HCT116 (cell line): Measurements from ENCODE around the gene PRKN. TPM values are rescaled to one million over a fixed set of nuclear protein-coding genes. Genes with fewer than 3 reads are reported as not detected.

Experiments
- ATAC-seq: fragments of 200-7000 bp; cut with Tn5 transposase; 2 replicates; pipeline ENCODE4 v1.9.1; 2020; ENCODE audit warnings: mild to moderate bottlenecking, moderate library complexity
- BruUV-seq: library from RNA; stranded (reverse); fragments of 400-500 nt; replicated peaks from 2 replicates; lab custom pipeline; 2021; lab: Mats Ljungman, UMichigan
- CTCF ChIA-PET: fragments of 300-600 bp; sonication (Branson Sonifier 250); formaldehyde crosslinking; loops from one replicate; lab custom pipeline; 2021; ENCODE audit warnings: antibody characterized with exemption; lab: Charles Lee
- POLR2A ChIA-PET: fragments of 300-600, 350-600 bp; sonication (Branson Sonifier 250); formaldehyde crosslinking; loops from one replicate; lab custom pipeline; 2021; ENCODE audit warnings: antibody characterized with exemption; lab: Charles Lee
- RAD21 ChIA-PET, 2 experiments: fragments of 300-600 bp; sonication (Branson Sonifier 250); formaldehyde crosslinking; loops; one replicate each; lab custom pipeline; 2023; ENCODE audit warnings: low total read pairs in 2 of 2; ENCODE audit not compliant: uncharacterized antibody in 2 of 2, unreplicated experiment in 2 of 2, low non-redundant PET in 1 of 2; lab: Charles Lee
- DNase-seq: peaks from one replicate; pipeline ENCODE4 v3.0.0-alpha.2; 2010; ENCODE audit warnings: low read depth, low spot score
- H2AFZ ChIP-seq: fragments of 200-600 bp; shearing (Covaris generic), sonication (generic); 2 replicates; pipeline ENCODE4 v1.6.1; 2017; ENCODE audit warnings: low read depth, mixed run types, mixed read lengths, antibody characterized with exemption, low read length; ENCODE audit not compliant: poor library complexity, severe bottlenecking
- H3K27ac ChIP-seq: 2 replicates; pipeline ENCODE4 v1.5.1; 2012; ENCODE audit warnings: low read depth, low read length
- H3K27me3 ChIP-seq: fragments of 200-600 bp; sonication (generic); 2 replicates; pipeline ENCODE4 v1.6.1; 2016; ENCODE audit warnings: mixed run types, low read length, mixed read lengths; ENCODE audit not compliant: insufficient read depth
- H3K36me3 ChIP-seq, 2 experiments: fragments of 200-500 bp in 1 of 2; fragments of 200-600 bp in 1 of 2; sonication (Bioruptor generic) in 1 of 2; sonication (generic) in 1 of 2; 2 replicates each; pipeline versions ENCODE4 v1.5.1 to v1.6.1; 2014 to 2016; ENCODE audit warnings: low read length in 2 of 2, inconsistent platforms in 1 of 2, mixed read lengths in 1 of 2, mixed run types in 1 of 2; ENCODE audit not compliant: insufficient read depth in 2 of 2, control insufficient read depth in 1 of 2
- H3K4me1 ChIP-seq, 2 experiments: fragments of 200-600 bp in 1 of 2; sonication (generic) in 1 of 2; 2 replicates each; pipeline versions ENCODE4 v1.5.1 to v1.6.1; 2012 to 2017; ENCODE audit warnings: low read length in 2 of 2, inconsistent platforms in 1 of 2, mild to moderate bottlenecking in 1 of 2, mixed read lengths in 1 of 2, mixed run types in 1 of 2, moderate library complexity in 1 of 2; ENCODE audit not compliant: insufficient read depth in 2 of 2, control insufficient read depth in 1 of 2
- H3K4me2 ChIP-seq: fragments of 200-600 bp; sonication (generic); 2 replicates; pipeline ENCODE4 v1.6.1; 2017; ENCODE audit warnings: mixed run types, low read length, mixed read lengths
- H3K4me3 ChIP-seq, 2 experiments: fragments of 200-600 bp in 1 of 2; sonication (generic) in 1 of 2; replicated peaks in 1 of 2; 2 replicates each; pipeline ENCODE4 v1.5.1; 2011 to 2016; ENCODE audit warnings: low read length in 2 of 2, control low read depth in 1 of 2, low read depth in 1 of 2, mild to moderate bottlenecking in 1 of 2, mixed read lengths in 1 of 2, mixed run types in 1 of 2
- H3K79me2 ChIP-seq: fragments of 200-600 bp; sonication (generic); 2 replicates; pipeline ENCODE4 v1.6.1; 2017; ENCODE audit warnings: mild to moderate bottlenecking, mixed run types, low read length, moderate library complexity, mixed read lengths; ENCODE audit not compliant: insufficient read depth
- H3K9ac ChIP-seq: fragments of 200-600 bp; sonication (generic); 2 replicates; pipeline ENCODE4 v1.6.1; 2016; ENCODE audit warnings: low read length, mixed read lengths
- H3K9me2 ChIP-seq: fragments of 200-600 bp; sonication (generic), shearing (Covaris generic); 2 replicates; pipeline ENCODE4 v1.6.1; 2017; ENCODE audit warnings: mixed run types, mild to moderate bottlenecking, moderate library complexity; ENCODE audit not compliant: insufficient read depth
- H3K9me3 ChIP-seq, 2 experiments: fragments of 200-500 bp in 1 of 2; fragments of 200-600 bp in 1 of 2; sonication (Bioruptor generic) in 1 of 2; sonication (generic) in 1 of 2; 2 replicates each; pipeline ENCODE4 v1.6.1; 2014 to 2017; ENCODE audit warnings: low read length in 2 of 2, mixed read lengths in 2 of 2, inconsistent platforms in 1 of 2, low read depth in 1 of 2, mild to moderate bottlenecking in 1 of 2, mixed run types in 1 of 2, moderate library complexity in 1 of 2; ENCODE audit not compliant: control insufficient read depth in 1 of 2, insufficient read depth in 1 of 2
- H4K20me1 ChIP-seq: fragments of 200-600 bp; sonication (generic), shearing (Covaris generic); 2 replicates; pipeline ENCODE4 v1.6.1; 2017; ENCODE audit warnings: mixed run types, mild to moderate bottlenecking, moderate library complexity; ENCODE audit not compliant: insufficient read depth
- CBX3 ChIP-seq: IDR thresholded peaks from 2 replicates; pipeline ENCODE4 v1.6.1; 2012; ENCODE audit warnings: low read depth
- EGR1 ChIP-seq: IDR thresholded peaks from 2 replicates; pipeline ENCODE4 v1.6.1; 2012; ENCODE audit warnings: low read depth
- RAD21 ChIP-seq: IDR thresholded peaks from 2 replicates; pipeline ENCODE4 v1.6.1; 2012; ENCODE audit warnings: low read depth, mild to moderate bottlenecking
- SIN3A ChIP-seq: IDR thresholded peaks from 2 replicates; pipeline ENCODE4 v1.6.1; 2012; ENCODE audit warnings: low read depth
- SP1 ChIP-seq: IDR thresholded peaks from 2 replicates; pipeline ENCODE4 v1.6.1; 2012; ENCODE audit warnings: low read depth
- SRF ChIP-seq: IDR thresholded peaks from 2 replicates; pipeline ENCODE4 v1.6.1; 2012; ENCODE audit warnings: low read depth
- TCF7L2 ChIP-seq: IDR thresholded peaks from 2 replicates; pipeline ENCODE4 v1.7.0; 2011; ENCODE audit warnings: borderline replicate concordance, inconsistent platforms; ENCODE audit not compliant: insufficient read depth, insufficient read length; ENCODE audit errors: extremely low read depth
- YY1 ChIP-seq: IDR thresholded peaks from 2 replicates; pipeline ENCODE4 v1.6.1; 2011; ENCODE audit warnings: low read length, low read depth, moderate library complexity, mild to moderate bottlenecking; ENCODE audit not compliant: insufficient replicate concordance; ENCODE audit errors: extremely low read depth
- ZNF274 ChIP-seq: fragments of 200-500 bp; sonication (Bioruptor generic); IDR thresholded peaks from 2 replicates; pipeline ENCODE4 v1.6.1; 2014; ENCODE audit warnings: mild to moderate bottlenecking, low read depth, low read length, inconsistent platforms
- intact Hi-C: fragments of 100-400 bp; cut with micrococcal nuclease; formaldehyde crosslinking; loops from 2 replicates; pipeline ENCODE4 v1.10.0; 2022
- total RNA-seq: library from RNA; stranded (reverse); gene quantifications from one replicate; pipeline ENCODE4 v1.2.1, GENCODE V29; 2021; ENCODE audit not compliant: unreplicated experiment
- TF ChIP-seq, protein P1 (sequence below), 3 experiments: fragments of 200-600 bp in 1 of 3; sonication (generic) in 1 of 3; IDR thresholded peaks in 2 of 3; conservative IDR thresholded peaks in 1 of 3; 2 replicates each; pipeline ENCODE4 v1.5.1; 2012 to 2017; ENCODE audit warnings: low read depth in 2 of 3, low read length in 2 of 3, antibody characterized with exemption in 1 of 3, borderline replicate concordance in 1 of 3, control low read depth in 1 of 3, mild to moderate bottlenecking in 1 of 3, mixed read lengths in 1 of 3, mixed run types in 1 of 3, moderate library complexity in 1 of 3; ENCODE audit not compliant: insufficient read depth in 1 of 3
- TF ChIP-seq, protein P2 (sequence below): IDR thresholded peaks from 2 replicates; pipeline ENCODE4 v1.6.1; 2012
- TF ChIP-seq, protein P3 (sequence below): IDR thresholded peaks from 2 replicates; pipeline ENCODE4 v1.6.1; 2012
- TF ChIP-seq, protein P4 (sequence below): IDR thresholded peaks from 2 replicates; pipeline ENCODE4 v1.6.1; 2011; ENCODE audit warnings: mild to moderate bottlenecking, low read length, moderate library complexity; ENCODE audit not compliant: insufficient replicate concordance; ENCODE audit errors: extremely low read depth

Gene PRKN
- total RNA-seq, 1 experiment from 2014 or later: 2.6 TPM

DNA sequence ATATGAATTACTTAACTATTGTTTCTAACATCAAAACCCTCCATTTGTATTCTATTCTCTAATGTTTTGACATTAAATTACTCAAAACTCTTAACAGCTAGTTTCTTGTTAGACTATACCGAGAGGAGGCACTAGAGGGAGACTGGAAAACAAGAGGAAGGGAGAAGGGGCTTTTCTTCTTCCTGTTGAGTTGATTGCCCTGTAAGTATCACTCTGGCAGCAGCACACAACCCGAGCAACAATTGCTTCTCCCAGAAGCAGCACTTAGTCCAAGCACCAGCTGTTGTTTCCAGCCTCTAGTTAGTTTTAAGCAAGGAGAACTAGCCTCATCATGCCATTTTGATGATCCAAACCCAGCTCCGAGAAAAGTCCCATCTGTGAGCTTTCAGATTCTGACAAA, 603.8 kb downstream of the PRKN start:
- Histone ChIP-seq H4K20me1 (no peaks in the 10 kb centered on the region), H3K9ac (no peak overlapping the region), H3K4me1 (no peaks in the 10 kb centered on the region), H3K9me2 (no peaks in the 10 kb centered on the region), H3K36me3 (no peaks in the 10 kb centered on the region)
- ChIA-PET RAD21 (no interaction called here), POLR2A (no interaction called here), CTCF (interaction anchor here (1.4 kb wide), 1 partner anchor 168 kb away, joined by 3 read pairs; no protein-coding TSS in a partner anchor)
- TF ChIP-seq SIN3A (no peak), YY1 (no peak), RAD21 (peak; percentile 25; the same call in 1 of the 2 replicates)
- TF ChIP-seq, protein P1, sequence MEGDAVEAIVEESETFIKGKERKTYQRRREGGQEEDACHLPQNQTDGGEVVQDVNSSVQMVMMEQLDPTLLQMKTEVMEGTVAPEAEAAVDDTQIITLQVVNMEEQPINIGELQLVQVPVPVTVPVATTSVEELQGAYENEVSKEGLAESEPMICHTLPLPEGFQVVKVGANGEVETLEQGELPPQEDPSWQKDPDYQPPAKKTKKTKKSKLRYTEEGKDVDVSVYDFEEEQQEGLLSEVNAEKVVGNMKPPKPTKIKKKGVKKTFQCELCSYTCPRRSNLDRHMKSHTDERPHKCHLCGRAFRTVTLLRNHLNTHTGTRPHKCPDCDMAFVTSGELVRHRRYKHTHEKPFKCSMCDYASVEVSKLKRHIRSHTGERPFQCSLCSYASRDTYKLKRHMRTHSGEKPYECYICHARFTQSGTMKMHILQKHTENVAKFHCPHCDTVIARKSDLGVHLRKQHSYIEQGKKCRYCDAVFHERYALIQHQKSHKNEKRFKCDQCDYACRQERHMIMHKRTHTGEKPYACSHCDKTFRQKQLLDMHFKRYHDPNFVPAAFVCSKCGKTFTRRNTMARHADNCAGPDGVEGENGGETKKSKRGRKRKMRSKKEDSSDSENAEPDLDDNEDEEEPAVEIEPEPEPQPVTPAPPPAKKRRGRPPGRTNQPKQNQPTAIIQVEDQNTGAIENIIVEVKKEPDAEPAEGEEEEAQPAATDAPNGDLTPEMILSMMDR (IDR thresholded peaks at IDR 0.05 in 2 of 3, conservative IDR thresholded peaks at IDR 0.05 in 1 of 3; ENCODE audit: borderline replicate concordance in 1 of 3, insufficient read depth in 1 of 3, low read depth in 2 of 3, low read length in 2 of 3): peak in 2 of 3 experiments; percentile 44 to 50; a peak in 4 of 6 replicates
- TF ChIP-seq, all 23 proteins: peak for 2
- no peak overlapping the region for H3K27ac ChIP-seq
- intact Hi-C loops: no loop called here
- H2AFZ ChIP-seq: peak overlapping the region; percentile 54
- no peaks in the 10 kb centered on the region for H3K27me3 ChIP-seq
- 0 out of 2 replicates have a peak overlapping the region, but pooled peaks have one; percentile 8 for H3K4me2 ChIP-seq
- no peak overlapping the region for H3K4me3 ChIP-seq
- no peaks in the 10 kb centered on the region; a peak in 1 of 4 replicates for H3K9me3 ChIP-seq
- no TSS peak for BruUV-seq
- DNase-seq: no peak
- peak; percentile 65; the same call in 1 of the 2 replicates for ATAC-seq
- no peaks in the 10 kb centered on the region for H3K79me2 ChIP-seq

DNA sequence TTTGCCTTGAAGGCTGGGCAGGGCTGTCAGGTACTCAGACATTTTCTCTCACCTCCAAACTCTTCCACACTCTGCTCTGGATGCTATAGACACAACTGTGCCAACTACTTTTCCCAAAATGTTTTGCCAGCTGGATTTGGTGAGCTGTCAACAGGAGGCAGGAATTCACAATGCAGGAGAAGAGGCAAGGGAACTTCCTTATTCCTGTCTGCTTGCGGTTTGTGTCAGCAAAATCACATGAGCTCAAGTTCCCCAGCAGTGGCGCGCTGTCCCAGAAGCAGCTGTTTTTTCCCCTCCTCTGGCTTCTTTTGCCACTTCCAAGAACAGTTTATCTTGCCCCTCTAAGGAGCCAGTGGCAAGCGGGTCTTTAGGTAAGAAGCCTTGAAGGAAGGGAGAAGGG, 608.2 kb downstream of the PRKN start:
- ATAC-seq (no peak), DNase-seq (no peak)
- H3K4me2 ChIP-seq: no peak overlapping the region
- no TSS peak for BruUV-seq
- no peak overlapping the region for H3K9ac ChIP-seq
- no peaks in the 10 kb centered on the region for H3K9me2 ChIP-seq
- H3K36me3 ChIP-seq: no peaks in the 10 kb centered on the region
- H3K79me2 ChIP-seq: no peaks in the 10 kb centered on the region
- no peak overlapping the region for H3K4me3 ChIP-seq
- TF ChIP-seq, protein P2, sequence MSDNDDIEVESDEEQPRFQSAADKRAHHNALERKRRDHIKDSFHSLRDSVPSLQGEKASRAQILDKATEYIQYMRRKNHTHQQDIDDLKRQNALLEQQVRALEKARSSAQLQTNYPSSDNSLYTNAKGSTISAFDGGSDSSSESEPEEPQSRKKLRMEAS: no peak
- TF ChIP-seq RAD21 (no peak), SP1 (no peak), EGR1 (no peak), CBX3 (no peak), SRF (no peak), TCF7L2 (no peak), ZNF274 (no peak)
- TF ChIP-seq, protein P3, sequence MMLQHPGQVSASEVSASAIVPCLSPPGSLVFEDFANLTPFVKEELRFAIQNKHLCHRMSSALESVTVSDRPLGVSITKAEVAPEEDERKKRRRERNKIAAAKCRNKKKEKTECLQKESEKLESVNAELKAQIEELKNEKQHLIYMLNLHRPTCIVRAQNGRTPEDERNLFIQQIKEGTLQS: no peak
- TF ChIP-seq, protein P1 (IDR thresholded peaks at IDR 0.05 in 2 of 3, conservative IDR thresholded peaks at IDR 0.05 in 1 of 3; ENCODE audit: borderline replicate concordance in 1 of 3, insufficient read depth in 1 of 3, low read depth in 2 of 3, low read length in 2 of 3): no peak
- TF ChIP-seq, protein P4, sequence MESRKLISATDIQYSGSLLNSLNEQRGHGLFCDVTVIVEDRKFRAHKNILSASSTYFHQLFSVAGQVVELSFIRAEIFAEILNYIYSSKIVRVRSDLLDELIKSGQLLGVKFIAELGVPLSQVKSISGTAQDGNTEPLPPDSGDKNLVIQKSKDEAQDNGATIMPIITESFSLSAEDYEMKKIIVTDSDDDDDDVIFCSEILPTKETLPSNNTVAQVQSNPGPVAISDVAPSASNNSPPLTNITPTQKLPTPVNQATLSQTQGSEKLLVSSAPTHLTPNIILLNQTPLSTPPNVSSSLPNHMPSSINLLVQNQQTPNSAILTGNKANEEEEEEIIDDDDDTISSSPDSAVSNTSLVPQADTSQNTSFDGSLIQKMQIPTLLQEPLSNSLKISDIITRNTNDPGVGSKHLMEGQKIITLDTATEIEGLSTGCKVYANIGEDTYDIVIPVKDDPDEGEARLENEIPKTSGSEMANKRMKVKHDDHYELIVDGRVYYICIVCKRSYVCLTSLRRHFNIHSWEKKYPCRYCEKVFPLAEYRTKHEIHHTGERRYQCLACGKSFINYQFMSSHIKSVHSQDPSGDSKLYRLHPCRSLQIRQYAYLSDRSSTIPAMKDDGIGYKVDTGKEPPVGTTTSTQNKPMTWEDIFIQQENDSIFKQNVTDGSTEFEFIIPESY: no peak
- H3K27ac ChIP-seq: no peak overlapping the region
- ChIA-PET CTCF (no interaction called here), POLR2A (no interaction called here), RAD21 (no interaction called here)
- intact Hi-C loops: no loop called here
- no peaks in the 10 kb centered on the region for H3K27me3 ChIP-seq
- H2AFZ ChIP-seq: no peak overlapping the region
- H3K9me3 ChIP-seq: no peaks in the 10 kb centered on the region
- no peaks in the 10 kb centered on the region for H4K20me1 ChIP-seq
- H3K4me1 ChIP-seq: no peaks in the 10 kb centered on the region
